HG03103 (cell line): Measurements from ENCODE around the gene RIPK4.
"Not testable (repeated sequence)": the region's sequence is repeated elsewhere in the genome, so short reads cannot be mapped to it uniquely, and the experiment has no call there.

ENCODE experiments used
- ATAC-seq: cut with Tn5 transposase; IDR thresholded peaks from one replicate; pipeline ENCODE4 v1.9.1; 2021; ENCODE audit warnings: low read depth; ENCODE audit not compliant: unreplicated experiment

RIPK4 gene

GRCh38 chr21:41701749-41702148, 65.1 kb downstream of the RIPK4 start:
- ATAC-seq = no peak

DNA sequence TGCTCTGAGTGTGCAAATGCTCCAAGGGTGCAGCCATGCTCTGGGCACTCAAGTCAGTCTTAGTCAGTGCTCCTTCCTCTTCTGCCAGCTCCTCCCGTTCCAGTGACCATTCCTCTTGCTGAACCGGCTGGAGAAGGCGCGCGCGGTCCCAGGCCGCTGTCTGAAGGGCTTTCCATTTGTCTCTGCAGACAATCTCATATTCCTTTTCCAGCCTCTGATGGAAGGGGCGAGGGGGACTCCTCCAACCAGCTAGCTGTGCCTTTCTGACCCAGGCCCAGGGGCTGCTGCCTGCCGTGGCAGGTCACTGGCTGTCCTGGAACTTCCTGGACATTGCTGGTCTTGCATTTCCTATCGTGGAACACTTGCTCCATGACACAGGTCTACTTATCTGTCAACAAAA, 67.5 kb downstream of the RIPK4 start:
- no peak for ATAC-seq

- no peak for ATAC-seq
Observed at GRCh38 chr21:41698071-41698470, 68.8 kb downstream of the RIPK4 start.

DNA sequence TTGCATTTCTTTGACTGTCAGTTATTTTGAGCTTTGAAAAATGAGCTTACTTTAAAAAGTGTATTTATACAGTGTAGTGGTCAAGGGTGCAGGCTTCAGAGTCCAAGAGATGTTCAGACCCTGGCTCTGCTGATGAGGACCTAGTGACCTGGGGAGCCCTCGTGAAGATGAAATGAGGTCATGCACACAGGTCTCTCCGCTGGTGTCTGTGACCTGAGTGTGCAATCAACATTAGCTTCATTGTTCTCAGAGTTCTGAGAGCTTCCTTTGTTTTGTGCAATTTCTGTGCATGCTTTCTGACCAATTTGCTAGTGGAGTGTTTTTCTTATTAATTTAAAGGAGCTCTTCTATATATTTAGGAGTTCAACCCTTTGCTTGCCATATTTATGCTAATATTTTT, 71.3 kb downstream of the RIPK4 start:
- no peak for ATAC-seq

DNA sequence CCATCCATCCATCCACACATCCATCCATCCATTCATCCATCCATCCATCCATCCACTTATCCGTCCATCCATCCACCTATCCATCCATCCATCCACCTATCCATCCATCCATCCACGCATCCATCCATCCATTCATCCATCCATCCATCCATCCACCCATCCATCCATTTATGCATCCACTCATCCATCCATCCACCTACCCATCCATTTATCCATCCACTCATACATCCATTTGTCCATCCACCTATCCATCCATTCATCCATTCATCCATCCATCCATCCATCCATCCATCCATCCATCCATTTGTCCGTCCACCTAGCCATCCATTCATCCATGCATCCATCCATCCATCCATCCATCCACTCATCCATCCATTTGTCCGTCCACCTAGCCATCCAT, 72.8 kb downstream of the RIPK4 start:
- ATAC-seq = not testable (repeated sequence)

- no peak for ATAC-seq
Observed at GRCh38 chr21:41692185-41692565, 74.7 kb downstream of the RIPK4 start.

GRCh38 chr21:41691205-41692184, 75.4 kb downstream of the RIPK4 start:
- ATAC-seq = no peak
